ENCODE results near the gene SYNGR1. TPM values are rescaled to one million over a fixed set of nuclear protein-coding genes. Genes with fewer than 3 reads are reported as not detected.
"Not testable (repeated sequence)": the region's sequence is repeated elsewhere in the genome, so short reads cannot be mapped to it uniquely, and the experiment has no call there.

Gene SYNGR1
- total RNA-seq, 4 donors from 2014 or later = 13.3 to 35.5 (median 21.5) TPM

GRCh38 chr22:39405346-39406085, 55.7 kb downstream of the SYNGR1 start:
- 50 to 77% methylated on average over 19 to 26 of the region's 28 CpGs for WGBS, 2 donors
- TF ChIP-seq CTCF (IDR thresholded peaks at IDR 0.05) (no peak), POLR2A (IDR thresholded peaks at IDR 0.05) (no peak)
- H3K9me3 ChIP-seq = no peaks in the 10 kb centered on the region
- no peak overlapping the region for H3K4me3 ChIP-seq
- no peaks in the 10 kb centered on the region for H3K27me3 ChIP-seq
- peaks cover 0 to 29% (median 0%) of the 10 kb centered on the region in 3 donors for H3K36me3 ChIP-seq
- intact Hi-C loops (cut with DNase I) = no loop called here
- DNase-seq = no peak
- peaks cover 2 to 48% (median 24%) of the 10 kb centered on the region in 3 donors for H3K4me1 ChIP-seq
- H3K27ac ChIP-seq = no peak overlapping the region

- 54 to 58% methylated on average over 10 to 11 of the region's 11 CpGs for WGBS, 2 donors
- Histone ChIP-seq H3K4me1 (peaks cover 0 to 40% (median 17%) of the 10 kb centered on the region in 3 donors), H3K36me3 (peaks cover 0 to 17% (median 0%) of the 10 kb centered on the region in 3 donors), H3K9me3 (no peaks in the 10 kb centered on the region), H3K27ac (peak overlapping the region in 3 of 4 donors; percentile 28 to 61 (median 60)), H3K4me3 (no peak overlapping the region), H3K27me3 (no peaks in the 10 kb centered on the region)
- intact Hi-C loops (cut with DNase I) = no loop called here
- no peak for TF ChIP-seq CTCF (IDR thresholded peaks at IDR 0.05)
- no peak for TF ChIP-seq POLR2A (IDR thresholded peaks at IDR 0.05)
- DNase-seq = no peak
These were observed 58.4 kb downstream of the SYNGR1 start for GRCh38 chr22:39408173-39408572.

- H3K9me3 ChIP-seq = no peaks in the 10 kb centered on the region
- H3K4me1 ChIP-seq = peaks cover 0 to 47% (median 19%) of the 10 kb centered on the region in 3 donors
- TF ChIP-seq POLR2A (IDR thresholded peaks at IDR 0.05) (no peak), CTCF (IDR thresholded peaks at IDR 0.05) (no peak)
- H3K36me3 ChIP-seq = peaks cover 0 to 14% (median 0%) of the 10 kb centered on the region in 3 donors
- H3K27me3 ChIP-seq = no peaks in the 10 kb centered on the region
- WGBS, 2 donors = 40 to 73% methylated on average over 1 of the region's 1 CpG
- peak overlapping the region; percentile 28 to 61 (median 52) for H3K27ac ChIP-seq
- DNase-seq = no peak
- no peak overlapping the region for H3K4me3 ChIP-seq
- intact Hi-C loops (cut with DNase I) = no loop called here
These were observed 59.0 kb downstream of the SYNGR1 start for GRCh38 chr22:39408807-39409206.

- Histone ChIP-seq H3K36me3 (peaks cover 0 to 9% (median 0%) of the 10 kb centered on the region in 3 donors), H3K4me1 (peaks cover 4 to 54% (median 19%) of the 10 kb centered on the region in 3 donors), H3K9me3 (no peaks in the 10 kb centered on the region), H3K27ac (no peak overlapping the region), H3K27me3 (no peaks in the 10 kb centered on the region), H3K4me3 (no peak overlapping the region)
- 91 to 92% methylated on average over 11 of the region's 11 CpGs for WGBS, 2 donors
- DNase-seq = no peak
- intact Hi-C loops (cut with DNase I) = loop anchor here (10.0 kb wide), 1 partner anchor 1395 kb away; no protein-coding TSS in a partner anchor
- TF ChIP-seq POLR2A (IDR thresholded peaks at IDR 0.05) (no peak), CTCF (IDR thresholded peaks at IDR 0.05) (no peak)
These were observed 59.8 kb downstream of the SYNGR1 start for GRCh38 chr22:39409516-39410029.

GRCh38 chr22:39410264-39410663, 60.5 kb downstream of the SYNGR1 start:
- H3K4me1 ChIP-seq = peaks cover 4 to 54% (median 19%) of the 10 kb centered on the region in 3 donors
- H3K36me3 ChIP-seq = peaks cover 0 to 14% (median under 1%) of the 10 kb centered on the region in 3 donors
- no peaks in the 10 kb centered on the region for H3K9me3 ChIP-seq

GRCh38 chr22:39411828-39412365, 62.1 kb downstream of the SYNGR1 start:
- 72 to 81% methylated on average over 6 to 8 of the region's 11 CpGs for WGBS, 2 donors
- H3K4me3 ChIP-seq, H3K9me3 ChIP-seq, H3K27ac ChIP-seq, DNase-seq, H3K27me3 ChIP-seq: not testable (repeated sequence)
- Histone ChIP-seq H3K36me3 (peaks cover 5 to 22% (median 8%) of the 10 kb centered on the region in 3 donors), H3K4me1 (peaks cover 4 to 49% (median 19%) of the 10 kb centered on the region in 3 donors)
- intact Hi-C loops (cut with DNase I) = loop anchor here (10.0 kb wide), 1 partner anchor 1393 kb away; no protein-coding TSS in a partner anchor

More at GRCh38 chr22:39410264-39410663, 60.5 kb downstream of the SYNGR1 start:
- WGBS, 2 donors = 79 to 85% methylated on average over 4 of the region's 4 CpGs
- Histone ChIP-seq H3K4me3 (no peak overlapping the region), H3K27ac (no peak overlapping the region), H3K27me3 (no peaks in the 10 kb centered on the region)
- intact Hi-C loops (cut with DNase I) = loop anchor here (10.0 kb wide), 1 partner anchor 1395 kb away; no protein-coding TSS in a partner anchor
- no peak for DNase-seq
- TF ChIP-seq POLR2A (IDR thresholded peaks at IDR 0.05) (no peak), CTCF (IDR thresholded peaks at IDR 0.05) (no peak)

GRCh38 chr22:39413204-39413603, 63.4 kb downstream of the SYNGR1 start:
- intact Hi-C loops (cut with DNase I) = loop anchor here (10.0 kb wide), 1 partner anchor 1392 kb away; no protein-coding TSS in a partner anchor
- WGBS, 2 donors = 90 to 91% methylated on average over 7 of the region's 7 CpGs
- H3K4me1 ChIP-seq = peaks cover 4 to 40% (median 11%) of the 10 kb centered on the region in 3 donors
- H3K36me3 ChIP-seq = peaks cover 7 to 35% (median 19%) of the 10 kb centered on the region in 3 donors
- not testable (repeated sequence) for DNase-seq, H3K27me3 ChIP-seq, H3K9me3 ChIP-seq, H3K4me3 ChIP-seq
- H3K27ac ChIP-seq = peak overlapping the region in 1 of 4 donors; percentile 62

Data from esophagus squamous epithelium (tissue), 5 donors.